ENCODE data around the gene CFAP299.

The CFAP299 gene

GRCh38 chr4:80307774-80308465 is 27.6 kb upstream of the CFAP299 start:
- peak overlapping the region; percentile 18 to 58 (median 23) for H3K27ac Mint-ChIP-seq
- H3K9me3 Mint-ChIP-seq = no peaks in the 10 kb centered on the region

GRCh38 chr4:80308466-80308822 is 27.1 kb upstream of the CFAP299 start:
- Mint-ChIP-seq H3K36me3 (ENCODE audit: low read depth) (no peaks in the 10 kb centered on the region), H3K9me3 (no peaks in the 10 kb centered on the region), H3K4me1 (peaks cover 5% of the 10 kb centered on the region), H3K27me3 (ENCODE audit: low read depth) (peaks cover 42% of the 10 kb centered on the region), H3K4me3 (no peak overlapping the region), H3K27ac (no peak overlapping the region)
- TF ChIP-seq CTCF (IDR thresholded peaks at IDR 0.05; ENCODE audit: unreplicated experiment in 3 of 3) = no peak

More at GRCh38 chr4:80307774-80308465, 27.6 kb upstream of the CFAP299 start:
- Mint-ChIP-seq H3K4me1 (peaks cover 5% of the 10 kb centered on the region), H3K4me3 (no peak overlapping the region), H3K36me3 (ENCODE audit: low read depth) (no peaks in the 10 kb centered on the region), H3K27me3 (ENCODE audit: low read depth) (peaks cover 42% of the 10 kb centered on the region)
- no peak for TF ChIP-seq CTCF (IDR thresholded peaks at IDR 0.05; ENCODE audit: unreplicated experiment in 3 of 3)

DNA sequence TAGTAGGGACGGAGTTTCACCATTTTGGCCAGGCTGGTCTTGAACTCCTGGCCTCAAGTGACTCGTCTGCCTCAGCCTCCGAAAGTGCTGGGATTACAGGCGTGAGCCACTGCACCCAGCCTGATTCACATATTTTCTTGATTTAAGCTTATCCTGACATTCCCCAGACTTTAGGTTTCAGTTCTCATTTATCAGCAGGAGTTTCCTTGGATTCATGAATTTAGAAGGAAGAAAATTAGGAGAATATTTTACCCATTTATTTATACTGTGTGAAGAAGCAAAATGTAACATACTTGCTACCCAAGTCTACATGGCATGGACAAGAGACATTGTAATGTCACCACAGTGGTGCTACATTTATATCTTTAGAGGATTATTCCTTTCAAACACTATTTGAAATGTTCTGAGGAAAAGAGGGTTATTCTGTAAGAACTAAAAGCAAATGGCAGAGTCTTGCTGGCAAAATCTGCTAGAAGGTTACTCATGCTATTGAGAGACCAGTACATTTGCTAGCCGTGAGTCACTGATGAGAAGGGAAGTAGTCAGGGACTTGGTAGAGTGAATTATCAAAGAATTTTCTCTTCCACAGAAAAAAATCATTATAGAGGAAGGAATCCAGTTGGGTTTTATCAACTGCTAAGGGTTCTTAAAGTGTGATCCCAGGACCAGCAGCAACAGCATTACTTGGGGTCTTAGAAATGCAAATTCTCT is 26.1 kb upstream of the CFAP299 start:
- Mint-ChIP-seq H3K27ac (no peak overlapping the region), H3K36me3 (ENCODE audit: low read depth) (no peaks in the 10 kb centered on the region), H3K27me3 (ENCODE audit: low read depth) (peaks cover 46% of the 10 kb centered on the region), H3K4me1 (peaks cover 5% of the 10 kb centered on the region), H3K9me3 (no peaks in the 10 kb centered on the region), H3K4me3 (no peak overlapping the region)
- TF ChIP-seq CTCF (IDR thresholded peaks at IDR 0.05; ENCODE audit: unreplicated experiment in 3 of 3) = no peak

- no peaks in the 10 kb centered on the region for H3K36me3 Mint-ChIP-seq (ENCODE audit: low read depth)
- H3K4me1 Mint-ChIP-seq = peaks cover 5% of the 10 kb centered on the region
- H3K27ac Mint-ChIP-seq = no peak overlapping the region
- H3K9me3 Mint-ChIP-seq = no peaks in the 10 kb centered on the region
- peaks cover 50% of the 10 kb centered on the region for H3K27me3 Mint-ChIP-seq (ENCODE audit: low read depth)
- no peak for TF ChIP-seq CTCF (IDR thresholded peaks at IDR 0.05; ENCODE audit: unreplicated experiment in 3 of 3)
- H3K4me3 Mint-ChIP-seq = no peak overlapping the region
Measured at GRCh38 chr4:80311130-80311529, 24.4 kb upstream of the CFAP299 start.

GRCh38 chr4:80312124-80312523 is 23.4 kb upstream of the CFAP299 start:
- no peaks in the 10 kb centered on the region for H3K36me3 Mint-ChIP-seq (ENCODE audit: low read depth)

More at GRCh38 chr4:80312124-80312523, 23.4 kb upstream of the CFAP299 start:
- no peak overlapping the region for H3K27ac Mint-ChIP-seq
- TF ChIP-seq CTCF (IDR thresholded peaks at IDR 0.05; ENCODE audit: unreplicated experiment in 3 of 3) = no peak
- H3K4me1 Mint-ChIP-seq = peaks cover 5% of the 10 kb centered on the region
- peaks cover 46% of the 10 kb centered on the region for H3K27me3 Mint-ChIP-seq (ENCODE audit: low read depth)
- H3K9me3 Mint-ChIP-seq = no peaks in the 10 kb centered on the region
- no peak overlapping the region for H3K4me3 Mint-ChIP-seq

All from nephron (organoid).